DMS153 treated with DMSO at 0.1 percent for 48 hours (cell line): Measurements from ENCODE around the gene EFNB3.

Experiments
- DNase-seq: peaks from one replicate; lab custom pipeline; 2025; ENCODE audit not compliant: unreplicated experiment; lab: John Stamatoyannopoulos, UW

The EFNB3 gene

DNA sequence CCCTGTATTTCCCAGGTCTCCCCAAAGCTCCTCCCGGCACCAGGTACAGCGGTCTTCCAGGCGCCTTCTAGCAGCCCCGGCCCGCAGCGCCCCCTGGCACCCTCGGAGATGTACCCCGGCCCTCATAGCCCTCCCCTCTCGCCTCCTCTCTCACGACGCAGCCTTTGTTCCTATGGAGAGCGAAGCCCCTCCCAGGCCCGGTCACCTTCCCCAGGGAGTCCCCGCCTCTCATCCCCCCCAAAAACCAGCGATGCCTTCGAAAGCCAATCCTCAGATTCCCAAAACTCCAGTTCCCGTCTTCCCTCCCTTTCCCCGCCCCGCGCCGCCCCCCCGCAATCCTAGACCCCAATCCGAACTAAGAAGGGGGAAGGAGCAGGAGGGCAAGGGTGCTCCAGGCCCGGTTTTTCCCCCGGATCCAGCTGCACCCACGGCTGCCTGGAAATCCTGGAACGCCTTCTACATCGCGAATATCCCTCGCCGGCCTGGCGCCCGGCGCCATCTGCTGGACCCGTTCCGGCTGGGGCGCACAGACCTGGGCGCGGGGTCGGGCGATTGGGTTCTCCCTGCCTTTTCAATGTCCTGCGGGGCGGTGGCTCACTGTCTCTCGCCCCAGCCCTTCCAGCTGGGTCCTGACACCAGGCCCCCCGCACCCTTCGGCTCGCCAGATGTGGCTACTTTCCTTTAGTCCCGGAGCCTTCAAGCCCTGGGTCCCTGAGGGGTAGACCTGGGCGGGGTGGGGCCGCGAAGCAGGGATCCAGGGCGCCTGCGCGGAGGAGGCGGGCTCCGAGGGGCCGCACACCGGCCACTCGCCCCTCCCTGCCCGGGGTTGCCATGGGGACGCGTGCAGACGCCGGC lies 12.1 kb downstream of the EFNB3 start, which contains the start of gene DNAH2:
Gene DNAH2, plus strand, starts transcription at position 844 of the 855 bp plus-strand sequence. CDS start 1,991 bp downstream, outside the sequence.
- DNase-seq, result peak; percentile 50

DNA sequence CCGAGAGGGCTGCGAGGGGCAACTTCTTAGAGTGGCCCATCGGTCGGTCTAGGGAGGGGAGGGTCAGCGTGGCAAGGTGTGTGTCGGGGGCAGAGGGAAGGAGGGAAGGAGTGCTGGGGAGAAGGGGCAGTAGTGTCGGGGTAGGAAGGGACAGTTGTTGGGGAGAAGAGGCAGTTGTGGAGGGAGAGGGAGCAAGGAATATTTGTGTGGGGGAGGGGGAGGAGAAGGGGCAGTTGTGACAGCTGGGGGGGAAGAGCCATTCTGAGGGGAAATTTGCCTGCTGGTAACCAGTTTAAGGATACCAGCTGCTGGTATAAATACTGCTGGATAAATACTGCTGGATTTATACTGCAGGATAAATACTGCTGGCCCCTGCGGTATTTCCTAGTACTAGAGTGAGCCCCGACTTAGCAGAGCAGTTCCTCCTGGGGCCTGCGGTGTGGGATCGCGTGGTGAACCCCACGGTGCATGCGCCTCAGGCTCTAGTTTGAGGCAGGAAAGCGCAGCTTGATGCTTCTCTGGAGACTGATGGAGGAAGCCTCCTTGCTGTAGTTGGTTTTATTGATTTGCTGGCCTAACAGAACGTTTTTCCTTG lies 12.9 kb downstream of the EFNB3 start:
- no peak for DNase-seq

DNA sequence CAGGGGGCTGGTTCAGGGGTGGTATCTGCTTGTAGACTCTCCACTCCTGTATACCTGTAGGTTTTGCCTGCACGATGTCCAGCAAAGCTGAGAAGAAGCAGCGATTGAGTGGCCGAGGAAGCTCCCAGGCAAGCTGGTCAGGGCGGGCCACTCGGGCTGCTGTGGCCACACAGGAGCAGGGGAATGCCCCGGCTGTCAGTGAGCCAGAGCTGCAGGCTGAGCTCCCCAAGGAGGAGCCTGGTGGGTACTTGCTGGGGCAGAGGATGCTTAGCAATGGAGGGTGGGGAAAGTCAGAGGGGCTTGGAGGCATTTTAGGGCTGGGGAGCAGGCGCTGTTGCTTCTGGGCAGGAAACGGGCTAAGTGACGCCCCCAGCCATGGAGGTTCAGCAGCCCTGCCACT lies 14.7 kb downstream of the EFNB3 start:
- DNase-seq, result no peak

DNA sequence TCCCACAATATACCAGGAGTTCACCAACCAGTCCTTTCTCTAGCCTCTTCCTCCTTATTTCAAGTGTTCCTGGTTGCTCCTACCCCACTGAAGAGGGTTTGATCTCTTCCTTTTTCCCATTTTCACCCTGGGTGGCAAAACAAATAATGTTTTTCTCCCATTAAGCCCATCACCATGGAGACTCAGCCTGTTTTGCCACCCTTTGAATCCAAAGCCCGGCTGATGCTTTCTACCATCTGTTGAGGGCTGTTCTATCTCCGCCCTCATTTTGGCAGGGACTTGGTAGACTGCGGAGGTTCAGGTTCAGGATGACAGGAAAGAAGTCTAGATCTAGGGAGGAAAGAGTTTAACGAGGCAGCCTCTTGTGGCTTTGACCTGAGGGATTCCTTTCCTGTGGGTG lies 15.1 kb downstream of the EFNB3 start:
- DNase-seq, result no peak

DNA sequence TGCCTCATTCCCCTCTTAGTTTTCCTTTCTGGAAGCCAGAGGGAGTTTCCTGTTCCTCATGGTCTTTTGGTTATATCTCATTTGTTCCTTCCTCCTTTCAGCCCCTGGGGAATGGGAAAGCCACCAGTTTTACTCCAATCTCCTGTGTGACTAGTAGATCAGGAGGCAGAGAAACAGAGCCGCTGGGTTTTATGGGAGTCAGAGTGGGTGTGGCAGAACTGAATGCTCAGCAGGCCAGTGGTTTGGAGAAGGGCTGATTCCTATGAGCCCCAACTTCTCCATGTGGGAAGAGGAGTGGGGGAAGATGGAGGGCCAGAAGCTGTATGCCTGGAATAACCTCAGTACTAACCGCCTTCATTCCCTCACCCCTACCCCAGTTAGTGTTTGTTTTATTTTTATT lies 16.6 kb downstream of the EFNB3 start:
- DNase-seq, result no peak

DNA sequence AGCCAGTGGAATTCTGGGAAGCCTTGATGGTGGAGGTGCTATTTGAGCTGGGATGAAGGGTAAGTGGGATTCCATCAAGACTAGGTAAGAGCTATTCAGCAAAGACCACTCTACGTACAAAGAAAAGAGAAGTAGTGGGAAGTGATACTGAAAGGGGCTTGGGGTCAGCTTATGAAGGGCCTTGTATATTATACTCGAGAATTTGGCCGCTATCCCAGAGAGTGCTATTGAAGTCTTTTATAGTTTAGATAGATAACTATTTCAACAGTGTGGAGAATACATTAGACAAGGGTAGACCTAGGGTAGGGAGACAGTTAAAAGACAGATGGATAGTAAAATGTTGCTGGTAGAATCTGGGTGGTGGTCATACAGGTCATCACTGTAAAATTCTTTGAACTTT lies 22.9 kb downstream of the EFNB3 start:
- no peak for DNase-seq

DNA sequence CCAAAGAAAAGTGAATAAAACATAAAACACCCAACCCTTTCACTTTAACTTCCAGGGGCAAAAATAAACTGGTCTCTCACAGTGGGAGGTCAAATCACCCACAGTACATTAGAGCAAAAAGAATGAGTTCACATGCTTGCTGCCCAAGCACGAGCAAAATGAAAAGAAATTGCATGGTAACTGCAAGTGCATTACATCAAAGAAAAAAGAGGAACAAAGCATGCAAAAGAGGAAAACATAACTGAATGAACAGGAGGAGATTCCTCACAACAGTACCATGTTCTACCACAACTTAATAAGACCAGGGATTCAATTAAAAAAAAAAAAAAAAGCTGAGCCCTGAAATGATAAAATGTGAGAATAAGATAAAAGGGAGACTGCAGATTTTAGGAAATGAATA lies 24.8 kb downstream of the EFNB3 start:
- DNase-seq, result no peak

DNA sequence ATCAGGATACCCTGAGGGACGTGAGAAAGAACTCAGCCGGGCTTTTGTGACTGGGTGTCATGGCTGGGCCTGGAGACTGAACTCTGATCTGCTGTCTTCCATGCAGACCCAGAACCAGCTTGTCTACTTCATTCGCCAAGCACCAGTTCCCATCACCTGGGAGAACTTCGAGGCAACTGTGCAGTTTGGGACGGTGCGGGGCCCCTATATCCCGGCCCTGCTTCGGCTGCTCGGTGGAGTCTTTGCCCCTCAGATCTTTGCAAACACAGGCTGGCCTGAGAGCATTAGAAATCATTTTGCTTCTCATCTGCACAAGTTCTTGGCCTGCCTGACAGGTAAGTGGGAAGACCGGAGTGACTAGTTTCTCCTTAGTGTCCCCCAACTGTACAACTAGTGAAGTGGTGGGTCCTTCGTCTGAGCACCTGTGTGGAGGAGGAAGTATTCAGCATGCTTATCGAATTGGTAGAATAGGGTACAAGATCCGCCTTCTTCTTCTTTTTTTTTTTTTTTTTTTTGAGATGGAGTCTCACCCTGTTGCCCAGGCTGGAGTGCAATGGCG lies 28.1 kb downstream of the EFNB3 start:
- DNase-seq, result no peak

DNA sequence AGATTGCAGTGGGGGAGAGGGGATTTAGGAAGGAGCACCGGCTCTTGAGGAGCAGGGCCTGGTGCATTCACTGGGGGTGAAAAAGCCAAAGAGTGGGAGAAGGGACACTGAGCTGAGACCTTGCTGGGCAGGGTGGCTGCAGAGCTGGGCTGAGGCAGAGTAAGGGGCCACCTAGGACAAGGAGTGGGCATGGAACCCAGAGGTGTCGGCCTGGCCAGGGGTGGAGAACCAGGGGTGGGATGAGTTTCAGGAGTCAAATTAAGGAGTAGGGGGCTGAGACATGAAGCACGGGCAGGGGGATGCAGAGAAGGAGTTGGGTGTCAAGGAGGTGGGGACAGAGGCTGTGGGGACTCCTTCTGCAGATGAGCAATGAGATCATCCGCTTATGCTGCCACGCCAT lies 32.6 kb downstream of the EFNB3 start:
- DNase-seq, result no peak

DNA sequence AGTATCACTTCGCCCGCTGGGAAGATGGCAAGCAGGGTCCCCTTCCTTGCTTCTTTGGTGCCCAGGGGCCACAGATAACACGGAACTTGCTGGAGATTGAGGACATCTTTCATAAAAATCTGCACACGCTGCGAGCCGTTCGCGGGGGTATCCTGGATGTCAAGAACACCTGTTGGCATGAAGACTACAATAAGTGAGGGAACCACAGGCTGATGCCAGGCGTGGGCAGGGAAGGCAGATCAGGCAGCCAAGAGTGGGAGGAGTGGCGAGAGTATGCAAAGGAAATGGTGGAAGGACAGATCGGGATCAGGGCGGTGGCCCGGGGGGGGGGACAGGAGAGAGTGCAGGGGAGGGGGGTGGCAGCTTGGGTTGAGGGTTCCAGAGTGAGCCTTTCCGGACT lies 34.7 kb downstream of the EFNB3 start:
- DNase-seq, result no peak

DNA sequence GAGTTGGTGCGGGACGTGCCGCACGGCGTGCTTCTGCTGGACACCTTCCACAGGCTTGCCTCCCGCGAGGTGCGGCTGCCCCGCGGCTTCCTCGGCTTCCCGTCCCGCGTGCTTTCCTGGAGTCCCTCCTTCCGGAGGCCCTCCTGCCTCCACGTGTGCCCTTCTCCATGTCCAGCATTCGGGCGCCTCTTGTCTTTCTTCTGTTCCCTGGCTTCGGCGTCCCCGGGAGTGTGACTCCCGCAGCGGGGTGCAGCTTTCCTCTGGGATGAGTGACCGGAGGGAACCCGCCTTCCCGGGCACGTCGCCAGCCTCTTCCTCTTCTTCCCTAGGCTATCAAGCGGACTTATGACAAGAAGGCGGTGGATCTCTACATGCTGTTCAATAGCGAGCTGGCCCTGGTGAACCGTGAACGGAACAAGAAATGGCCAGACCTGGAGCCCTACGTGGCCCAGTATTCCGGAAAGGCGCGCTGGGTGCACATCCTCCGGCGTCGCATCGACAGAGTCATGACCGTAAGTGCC lies 35.5 kb downstream of the EFNB3 start:
- no peak for DNase-seq

DNA sequence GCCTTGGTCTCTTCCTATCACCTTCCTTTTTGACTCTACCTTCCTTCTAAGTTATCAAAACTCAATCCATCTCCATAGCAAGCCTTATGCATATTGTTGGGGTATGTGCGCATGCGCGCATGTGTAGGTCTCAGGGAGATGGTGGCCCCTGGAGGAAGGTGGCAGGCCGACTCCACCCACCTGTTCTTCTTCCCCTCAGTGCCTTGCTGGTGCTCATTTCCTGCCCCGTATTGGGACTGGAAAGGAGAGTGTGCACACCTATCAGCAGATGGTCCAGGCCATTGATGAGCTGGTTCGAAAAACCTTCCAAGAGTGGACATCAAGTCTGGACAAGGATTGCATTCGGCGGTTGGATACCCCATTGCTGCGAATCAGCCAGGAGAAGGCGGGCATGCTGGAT lies 37.7 kb downstream of the EFNB3 start:
- no peak for DNase-seq

DNA sequence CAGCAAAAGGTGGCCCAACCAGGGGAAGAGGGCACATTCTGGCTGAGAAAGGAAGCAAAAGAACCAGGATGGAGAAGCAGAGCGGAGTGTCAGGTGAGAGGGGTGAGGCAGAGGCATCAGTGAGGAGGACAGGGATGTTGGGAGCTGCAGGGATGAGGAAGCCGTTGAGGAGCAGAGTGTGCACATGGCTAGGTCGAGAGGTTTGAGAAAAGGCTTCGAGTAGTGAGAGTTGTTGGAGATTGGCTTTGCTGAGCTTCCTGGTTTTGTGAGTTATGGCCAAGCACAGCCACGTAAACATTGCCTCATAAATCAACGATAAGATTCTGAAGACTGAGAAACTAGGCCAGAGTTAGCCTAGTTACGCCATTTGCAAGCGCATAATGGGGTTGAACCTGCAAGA lies 39.4 kb downstream of the EFNB3 start:
- no peak for DNase-seq

DNA sequence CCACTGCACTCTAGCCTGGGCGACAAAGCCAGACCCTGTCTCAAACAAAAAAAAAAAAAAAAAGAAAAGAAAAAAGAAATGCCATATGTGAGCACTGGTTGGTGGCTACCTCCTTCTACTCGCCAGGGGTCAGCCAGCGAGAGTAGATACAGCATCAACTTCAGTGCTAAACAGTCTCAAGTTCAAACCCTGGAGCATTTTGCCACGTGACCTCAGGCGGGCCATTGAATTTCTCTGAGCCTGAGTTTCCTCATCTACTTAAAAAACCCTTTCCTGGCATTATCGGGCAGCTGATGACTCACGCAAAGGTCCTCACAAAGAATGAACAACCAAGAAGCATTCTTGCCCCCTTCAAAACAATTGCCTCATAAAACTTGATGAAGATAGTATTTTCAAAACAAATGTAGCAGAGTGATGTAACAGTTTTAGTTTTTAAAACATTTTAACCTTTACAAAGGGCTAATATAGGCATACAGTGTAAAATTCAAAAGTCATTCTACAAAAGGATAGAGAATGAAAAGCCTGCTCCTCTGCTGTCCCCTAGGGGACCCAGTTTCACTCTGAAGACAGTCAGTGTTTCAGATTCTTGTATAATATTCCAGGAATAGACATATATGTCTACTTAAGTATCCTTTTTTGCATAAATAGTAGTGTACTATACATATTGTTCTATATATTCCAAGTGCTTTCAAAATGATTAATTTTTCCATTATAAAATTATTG lies 40.9 kb downstream of the EFNB3 start:
- DNase-seq, result no peak

DNA sequence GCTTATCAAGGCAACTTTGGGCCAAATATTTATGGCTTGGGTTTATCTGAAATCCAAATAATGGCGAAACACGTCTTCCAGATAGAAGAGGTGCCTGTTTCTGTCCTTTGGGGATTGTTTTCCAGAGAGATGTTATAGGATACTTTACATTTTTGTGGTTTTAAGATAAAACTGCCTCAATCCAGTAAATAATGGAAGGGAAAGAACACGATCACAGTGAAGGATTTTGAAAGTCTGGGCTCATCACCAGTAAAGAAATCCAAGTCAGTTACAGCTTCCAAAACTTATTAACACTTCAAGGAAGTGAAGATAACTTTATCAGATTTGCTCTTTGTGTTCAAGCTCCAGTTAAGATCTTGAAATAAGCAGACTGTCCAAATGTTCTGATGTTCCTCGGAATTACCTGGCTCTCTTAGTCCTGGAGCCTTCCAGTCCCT lies 42.7 kb downstream of the EFNB3 start:
- no peak for DNase-seq

DNA sequence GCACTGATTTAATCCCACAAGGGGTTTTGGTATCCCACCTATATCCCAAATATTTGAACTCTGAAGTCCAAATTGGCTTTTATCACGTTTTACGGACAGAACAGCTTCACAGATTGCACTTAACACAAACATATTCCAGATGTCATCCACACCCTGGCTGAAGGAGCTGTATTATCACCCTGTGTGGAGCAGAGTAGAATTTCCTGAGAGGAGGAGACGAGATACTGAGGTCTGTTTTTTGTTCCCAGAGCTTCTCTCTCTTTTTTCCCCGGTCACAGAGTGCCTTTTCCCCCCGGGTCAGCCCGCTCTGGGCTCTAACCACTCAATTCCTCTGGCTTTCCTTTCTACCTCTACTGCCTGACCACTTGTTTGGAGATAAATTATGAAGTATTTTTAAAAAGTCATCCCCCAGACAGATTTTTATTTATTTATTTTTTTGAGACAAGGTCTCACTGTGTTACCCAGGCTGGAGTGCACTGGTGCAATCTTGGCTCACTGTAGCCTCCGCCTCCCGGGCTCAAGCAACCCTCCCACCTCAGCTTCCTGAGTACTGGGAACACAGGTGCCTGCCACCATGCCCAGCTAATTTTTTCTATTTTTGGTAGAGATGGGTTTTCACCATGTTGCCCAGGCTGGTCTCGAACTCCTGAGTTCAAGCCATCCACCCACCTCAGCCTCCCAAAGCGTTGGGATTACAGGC lies 43.2 kb downstream of the EFNB3 start:
- no peak for DNase-seq

DNA sequence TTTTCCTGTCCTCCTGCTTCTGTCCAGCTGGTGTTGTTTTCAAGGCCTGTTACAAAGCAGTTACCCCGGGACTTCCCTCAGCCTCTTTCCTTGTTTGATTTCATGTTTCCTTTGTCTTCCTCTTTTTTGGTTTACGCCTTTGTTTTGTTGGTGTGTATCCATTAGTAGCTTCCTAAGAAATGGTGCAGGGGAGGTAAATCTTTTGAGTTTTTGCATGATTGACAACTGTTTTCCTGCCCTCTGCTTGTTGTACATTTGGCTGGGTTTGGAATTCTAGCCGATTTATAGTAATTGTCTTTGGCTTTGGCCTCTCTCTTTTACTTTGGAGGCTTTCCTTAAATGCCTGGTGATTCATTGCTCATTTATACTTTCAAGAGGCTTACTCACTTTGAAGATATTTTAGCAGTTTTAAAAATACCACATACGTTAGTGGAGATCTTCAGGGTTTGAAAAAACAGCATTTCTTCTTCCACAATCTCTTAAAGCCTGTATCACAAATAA lies 45.4 kb downstream of the EFNB3 start:
- DNase-seq, result no peak

DNA sequence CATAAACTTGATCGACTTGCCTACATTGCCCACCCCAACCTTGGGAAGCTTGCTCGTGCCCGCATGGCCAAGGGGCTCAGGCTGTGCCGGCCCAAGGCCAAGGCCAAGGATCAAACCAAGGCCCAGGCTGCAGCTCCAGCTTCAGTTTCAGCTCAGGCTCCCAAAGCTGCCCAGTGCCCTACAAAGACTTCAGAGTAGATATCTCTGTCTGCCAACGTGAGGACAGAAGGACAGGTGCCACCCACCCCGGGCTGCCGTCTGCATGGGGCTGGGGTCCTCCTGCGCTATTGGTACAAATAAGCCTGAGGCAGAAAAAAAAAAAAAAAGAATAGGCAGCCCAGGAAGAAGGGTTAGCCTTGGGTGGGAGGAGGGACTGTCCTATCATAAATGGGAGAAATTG lies 49.7 kb downstream of the EFNB3 start:
- DNase-seq, result no peak

DNA sequence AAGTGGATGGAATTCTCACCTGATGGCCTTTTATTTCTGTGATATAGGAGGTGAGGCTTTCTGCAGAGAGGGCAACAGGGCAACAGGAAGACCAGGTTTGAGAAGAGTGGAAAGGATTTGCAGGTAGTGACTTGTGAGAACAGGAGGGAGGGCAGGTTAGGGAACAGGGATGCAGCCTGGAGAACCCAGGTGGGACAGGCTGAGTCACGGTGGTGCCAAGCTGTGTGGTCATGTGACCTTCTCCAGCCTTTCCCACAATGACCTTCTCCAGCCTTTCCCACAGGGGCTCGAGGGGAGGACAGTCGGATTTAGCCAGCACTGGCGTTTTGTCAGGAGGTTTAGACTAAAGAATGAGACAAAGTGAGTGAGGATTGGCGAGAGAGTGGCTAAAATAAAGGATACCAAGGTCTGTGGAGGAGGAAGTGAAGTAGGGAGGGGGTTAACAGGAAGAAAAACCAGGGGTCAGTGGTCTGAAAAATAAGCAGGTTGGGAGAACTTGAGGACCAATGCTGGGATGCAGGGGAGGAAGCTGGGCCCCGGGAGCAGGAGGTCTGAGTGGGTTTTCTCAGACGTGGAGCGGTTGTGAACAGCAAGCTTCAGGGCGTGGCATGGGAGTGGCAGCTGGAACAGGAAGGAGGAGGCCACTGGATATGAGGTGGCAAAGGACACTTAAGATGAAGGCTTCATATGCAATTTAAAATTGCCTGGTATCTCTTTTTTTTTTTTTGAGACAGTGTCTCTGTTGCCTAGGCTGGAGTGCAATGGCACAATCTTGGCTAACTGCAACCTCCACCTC lies 50.3 kb downstream of the EFNB3 start:
- DNase-seq, result no peak

DNA sequence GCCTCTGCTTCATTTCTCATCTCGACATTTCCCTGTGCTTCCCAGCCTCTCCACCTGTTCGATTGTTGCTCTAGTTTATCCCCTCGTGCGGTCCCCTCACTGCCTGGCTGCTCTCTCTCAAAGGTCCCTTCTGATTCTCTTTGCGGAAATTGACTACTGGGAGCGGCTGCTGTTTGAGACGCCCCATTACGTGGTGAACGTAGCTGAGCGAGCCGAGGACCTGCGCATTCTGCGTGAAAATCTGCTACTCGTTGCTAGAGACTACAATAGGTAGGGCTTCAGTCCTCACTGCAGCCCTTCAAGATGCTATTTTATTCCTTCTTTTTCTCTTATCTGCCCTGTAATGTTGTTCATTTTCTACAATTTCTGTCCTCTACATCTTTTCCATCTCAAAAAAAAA lies 52.0 kb downstream of the EFNB3 start:
- DNase-seq, result no peak
